Epidermal melanocyte (primary cell): Measurements from ENCODE around the gene MBIP.

Source experiments
- DNase-seq: peaks from one replicate; pipeline ENCODE4 v3.0.0; 2011; ENCODE audit warnings: low spot score; ENCODE audit not compliant: insufficient read length

Gene MBIP

GRCh38 chr14:36313898-36314297 is 6.5 kb downstream of the MBIP start:
- no peak for DNase-seq

- DNase-seq = no peak
Observed at GRCh38 chr14:36313206-36313605, 7.2 kb downstream of the MBIP start.

- DNase-seq = no peak
Observed at GRCh38 chr14:36306836-36307235, 13.6 kb downstream of the MBIP start.

GRCh38 chr14:36304895-36305294 is 15.5 kb downstream of the MBIP start:
- no peak for DNase-seq

GRCh38 chr14:36303960-36304359 is 16.5 kb downstream of the MBIP start:
- no peak for DNase-seq

- no peak for DNase-seq
Observed at GRCh38 chr14:36302823-36303222, 17.6 kb downstream of the MBIP start.

- DNase-seq = no peak
Observed at GRCh38 chr14:36301159-36301558, 19.3 kb downstream of the MBIP start.

GRCh38 chr14:36300337-36300736 is 20.1 kb downstream of the MBIP start:
- DNase-seq = no peak

GRCh38 chr14:36295642-36296627 is 24.5 kb downstream of the MBIP start:
- no peak for DNase-seq

- no peak for DNase-seq
Observed at GRCh38 chr14:36294543-36294942, 25.9 kb downstream of the MBIP start.

- no peak for DNase-seq
Observed at GRCh38 chr14:36293824-36294223, 26.6 kb downstream of the MBIP start.

GRCh38 chr14:36289954-36290353 is 30.5 kb downstream of the MBIP start:
- no peak for DNase-seq

GRCh38 chr14:36288496-36288895 is 31.9 kb downstream of the MBIP start:
- DNase-seq = no peak

GRCh38 chr14:36284971-36285595 is 35.4 kb downstream of the MBIP start:
- no peak for DNase-seq

GRCh38 chr14:36281309-36281708 is 39.1 kb downstream of the MBIP start:
- DNase-seq = no peak

- DNase-seq = no peak
Observed at GRCh38 chr14:36279306-36280190, 40.9 kb downstream of the MBIP start.

GRCh38 chr14:36275741-36276140 is 44.7 kb downstream of the MBIP start:
- DNase-seq = no peak

- no peak for DNase-seq
Observed at GRCh38 chr14:36271939-36272907, 48.2 kb downstream of the MBIP start.

- DNase-seq = no peak
Observed at GRCh38 chr14:36271222-36271621, 49.2 kb downstream of the MBIP start.

GRCh38 chr14:36270191-36270590 is 50.2 kb downstream of the MBIP start:
- no peak for DNase-seq
